NCI-H748 (cell line): ENCODE results near the gene NFASC.

Source experiments
- DNase-seq: peaks from one replicate; lab custom pipeline; 2025; ENCODE audit not compliant: unreplicated experiment; lab: John Stamatoyannopoulos, UW

The NFASC gene

DNA sequence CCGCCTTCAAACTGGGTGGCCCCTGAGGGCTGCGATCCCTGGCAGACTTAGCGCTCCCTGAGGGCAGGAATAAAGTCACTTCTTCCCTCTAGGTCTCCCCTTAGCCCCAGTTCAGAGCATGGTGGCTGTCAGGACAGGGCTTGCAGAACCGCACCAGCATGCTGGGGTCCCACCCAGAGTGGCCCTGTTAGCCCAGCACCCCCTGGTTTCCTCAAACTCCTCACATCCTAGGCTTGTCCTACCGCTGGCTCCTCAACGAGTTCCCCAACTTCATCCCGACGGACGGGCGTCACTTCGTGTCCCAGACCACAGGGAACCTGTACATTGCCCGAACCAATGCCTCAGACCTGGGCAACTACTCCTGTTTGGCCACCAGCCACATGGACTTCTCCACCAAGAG lies 188.2 kb downstream of the NFASC start:
- DNase-seq, result no peak

DNA sequence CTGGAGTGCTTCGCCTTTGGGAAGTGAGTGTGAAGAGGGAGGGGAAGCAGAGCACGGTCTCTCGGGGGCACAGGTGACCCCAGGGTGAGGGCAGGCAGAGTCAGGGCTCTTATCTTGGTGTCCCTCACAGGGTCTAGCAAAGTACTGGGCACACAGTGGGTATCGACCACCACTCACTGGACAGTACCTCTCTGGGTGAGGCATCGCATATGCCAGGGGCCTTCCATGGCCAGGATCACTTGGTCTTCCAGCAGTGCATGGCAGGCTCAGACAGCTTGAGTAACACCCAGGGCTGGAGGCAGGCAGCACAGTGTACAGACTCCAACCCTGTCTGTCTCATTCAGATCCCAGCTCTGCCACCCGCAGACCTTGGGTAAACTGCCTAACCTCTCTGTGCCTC lies 189.0 kb downstream of the NFASC start:
- no peak for DNase-seq

DNA sequence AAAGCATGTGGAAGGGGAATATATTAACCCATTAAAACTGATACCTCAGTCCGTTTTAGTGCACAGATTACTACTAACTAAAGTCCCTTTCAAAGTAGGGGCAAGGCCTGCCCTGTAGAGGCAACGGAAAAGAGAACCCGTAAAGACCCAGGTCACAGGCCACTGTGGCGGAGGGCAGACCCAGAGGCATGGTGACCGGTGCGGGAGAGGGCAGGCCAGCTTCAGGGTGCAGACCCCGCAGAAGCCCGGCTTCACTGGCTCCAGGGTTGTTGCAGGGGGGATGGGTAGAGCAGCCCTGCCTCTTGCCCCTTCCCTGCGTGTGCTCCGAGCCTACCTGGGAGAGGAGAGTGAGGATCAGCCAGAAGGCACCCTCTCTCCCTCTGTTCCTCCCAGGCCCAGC lies 190.1 kb downstream of the NFASC start:
- no peak for DNase-seq

DNA sequence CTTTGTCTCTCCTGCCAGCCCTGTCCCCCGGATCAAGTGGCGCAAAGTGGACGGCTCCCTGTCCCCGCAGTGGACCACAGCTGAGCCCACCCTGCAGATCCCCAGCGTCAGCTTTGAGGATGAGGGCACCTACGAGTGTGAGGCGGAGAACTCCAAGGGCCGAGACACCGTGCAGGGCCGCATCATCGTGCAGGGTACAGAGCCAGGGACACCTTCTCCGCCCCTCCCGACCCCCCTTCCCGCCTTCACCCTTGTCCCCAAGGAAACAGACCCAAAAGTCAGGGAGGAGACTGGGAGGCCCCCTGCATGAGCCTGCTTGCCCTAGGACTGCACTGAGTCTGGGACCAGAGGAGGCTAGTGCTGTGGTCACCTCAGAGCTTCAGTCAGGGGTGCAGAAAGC lies 190.6 kb downstream of the NFASC start:
- no peak for DNase-seq

DNA sequence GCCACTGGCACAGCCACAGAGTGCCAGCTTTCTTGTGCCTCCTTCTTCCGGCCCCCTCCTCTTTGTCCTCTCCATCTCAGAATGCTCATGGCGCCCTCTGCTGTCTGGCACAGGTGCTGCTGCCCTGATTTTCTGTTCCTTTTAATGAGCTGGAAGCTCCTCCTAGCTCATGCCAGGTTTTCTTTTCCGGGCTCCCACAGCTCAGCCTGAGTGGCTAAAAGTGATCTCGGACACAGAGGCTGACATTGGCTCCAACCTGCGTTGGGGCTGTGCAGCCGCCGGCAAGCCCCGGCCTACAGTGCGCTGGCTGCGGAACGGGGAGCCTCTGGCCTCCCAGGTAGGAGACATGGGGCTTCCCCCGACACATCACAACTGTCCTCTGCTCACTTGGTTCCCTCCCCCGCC lies 191.0 kb downstream of the NFASC start:
- DNase-seq, result peak; percentile 49

DNA sequence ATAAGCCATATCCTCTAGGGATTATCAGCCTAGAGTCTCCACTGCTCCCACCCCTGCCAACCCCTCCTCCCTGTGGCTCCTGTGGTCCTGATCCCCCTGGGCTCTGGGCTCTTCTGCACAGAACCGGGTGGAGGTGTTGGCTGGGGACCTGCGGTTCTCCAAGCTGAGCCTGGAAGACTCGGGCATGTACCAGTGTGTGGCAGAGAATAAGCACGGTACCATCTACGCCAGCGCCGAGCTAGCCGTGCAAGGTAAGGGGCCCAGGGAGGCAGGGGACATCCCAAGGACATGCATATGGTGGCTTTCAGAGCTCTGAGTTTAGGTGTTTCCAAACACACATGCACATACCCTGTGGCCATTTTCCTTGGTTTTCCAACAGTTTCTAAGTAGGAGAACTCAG lies 191.7 kb downstream of the NFASC start:
- DNase-seq, result no peak

DNA sequence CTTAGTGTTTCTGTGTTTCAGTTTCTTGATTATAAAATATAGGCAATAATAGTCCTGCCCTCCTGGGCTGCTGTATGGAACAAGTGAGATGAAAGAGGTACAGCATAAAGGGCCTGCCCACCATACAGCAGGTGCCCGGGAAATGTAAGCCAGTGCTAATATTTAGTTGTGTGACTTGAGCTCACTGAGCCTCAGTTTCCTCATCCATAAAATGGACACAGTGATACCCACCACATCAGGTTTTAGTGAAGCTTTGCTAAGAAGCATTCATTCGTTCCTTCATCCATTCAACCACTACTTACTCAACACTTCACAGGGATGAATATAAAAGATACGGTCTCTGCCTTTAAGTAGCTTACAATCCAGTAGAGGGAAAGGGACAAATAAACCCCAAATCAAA lies 192.2 kb downstream of the NFASC start:
- no peak for DNase-seq

DNA sequence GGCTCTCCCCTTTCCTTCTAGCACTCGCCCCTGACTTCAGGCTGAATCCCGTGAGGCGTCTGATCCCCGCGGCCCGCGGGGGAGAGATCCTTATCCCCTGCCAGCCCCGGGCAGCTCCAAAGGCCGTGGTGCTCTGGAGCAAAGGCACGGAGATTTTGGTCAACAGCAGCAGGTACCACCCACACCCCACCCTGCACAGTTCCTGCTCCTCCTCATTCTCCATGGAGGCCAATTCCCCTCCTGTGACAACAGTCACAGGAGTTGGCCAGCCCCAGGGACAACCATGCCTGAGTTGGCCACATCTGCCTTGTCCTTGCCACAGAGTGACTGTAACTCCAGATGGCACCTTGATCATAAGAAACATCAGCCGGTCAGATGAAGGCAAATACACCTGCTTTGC lies 193.6 kb downstream of the NFASC start:
- DNase-seq, result no peak

DNA sequence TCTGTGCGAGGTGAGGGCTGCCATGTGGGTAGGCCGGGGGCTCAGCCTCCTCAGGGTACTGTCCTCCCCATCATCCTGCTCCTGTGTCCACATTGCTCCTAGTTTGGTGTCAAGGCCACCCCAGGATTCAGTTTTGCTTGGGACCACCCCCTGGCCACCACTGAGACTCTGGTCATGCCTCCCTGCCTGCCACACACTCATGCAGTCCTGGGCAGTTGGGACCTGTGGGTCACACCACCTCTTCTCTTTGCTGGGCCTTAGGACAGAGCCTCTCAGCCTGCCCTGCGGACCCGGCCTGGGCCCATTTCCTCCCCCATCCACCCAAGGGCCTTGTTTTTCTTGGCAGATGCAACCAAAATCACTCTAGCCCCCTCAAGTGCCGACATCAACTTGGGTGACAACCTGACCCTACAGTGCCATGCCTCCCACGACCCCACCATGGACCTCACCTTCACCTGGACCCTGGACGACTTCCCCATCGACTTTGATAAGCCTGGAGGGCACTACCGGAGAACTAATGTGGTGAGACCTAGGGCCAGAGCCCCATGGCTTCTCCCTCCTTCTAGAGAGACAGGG lies 194.2 kb downstream of the NFASC start:
- no peak for DNase-seq

DNA sequence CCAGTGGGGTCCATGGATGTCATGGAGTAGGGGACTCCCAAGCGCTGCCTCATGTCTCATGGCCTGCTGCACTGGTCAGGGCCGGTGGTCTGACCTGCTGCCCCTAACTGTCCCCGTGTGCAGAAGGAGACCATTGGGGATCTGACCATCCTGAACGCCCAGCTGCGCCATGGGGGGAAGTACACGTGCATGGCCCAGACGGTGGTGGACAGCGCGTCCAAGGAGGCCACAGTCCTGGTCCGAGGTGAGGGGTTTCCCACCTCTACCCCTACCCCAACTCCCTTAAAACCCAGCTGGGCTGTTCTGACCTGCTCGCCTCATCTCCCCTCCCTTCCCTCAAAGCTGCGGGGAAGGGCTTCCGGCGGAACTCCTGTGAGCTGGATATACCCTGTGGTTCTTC lies 195.0 kb downstream of the NFASC start:
- DNase-seq, result no peak

DNA sequence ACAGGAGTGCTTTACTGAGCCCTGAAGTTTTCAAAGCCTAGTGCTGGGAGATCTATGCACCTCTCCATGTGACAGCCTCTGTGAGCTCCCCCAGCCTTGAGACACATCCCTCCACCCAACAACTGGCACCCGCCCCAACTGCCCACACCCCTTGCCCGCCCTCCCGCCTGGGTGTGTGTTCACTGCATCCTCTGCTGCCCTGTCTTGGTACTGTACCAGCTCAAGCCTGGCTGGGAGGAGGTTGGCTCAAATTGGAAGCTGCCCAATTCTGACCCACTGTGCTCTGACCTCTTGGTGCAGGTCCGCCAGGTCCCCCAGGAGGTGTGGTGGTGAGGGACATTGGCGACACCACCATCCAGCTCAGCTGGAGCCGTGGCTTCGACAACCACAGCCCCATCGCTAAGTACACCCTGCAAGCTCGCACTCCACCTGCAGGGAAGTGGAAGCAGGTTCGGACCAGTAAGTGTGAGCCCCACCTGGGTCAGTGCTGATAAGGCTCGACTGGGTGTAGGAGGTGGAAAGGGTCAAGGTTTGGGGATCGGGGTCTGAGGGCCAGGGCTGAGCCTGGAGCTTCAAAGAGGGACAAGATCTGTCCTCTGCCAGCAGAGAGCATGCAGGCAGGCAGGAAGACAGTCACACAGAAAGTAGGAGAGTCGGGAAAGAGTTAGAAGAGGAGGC lies 195.6 kb downstream of the NFASC start:
- no peak for DNase-seq

DNA sequence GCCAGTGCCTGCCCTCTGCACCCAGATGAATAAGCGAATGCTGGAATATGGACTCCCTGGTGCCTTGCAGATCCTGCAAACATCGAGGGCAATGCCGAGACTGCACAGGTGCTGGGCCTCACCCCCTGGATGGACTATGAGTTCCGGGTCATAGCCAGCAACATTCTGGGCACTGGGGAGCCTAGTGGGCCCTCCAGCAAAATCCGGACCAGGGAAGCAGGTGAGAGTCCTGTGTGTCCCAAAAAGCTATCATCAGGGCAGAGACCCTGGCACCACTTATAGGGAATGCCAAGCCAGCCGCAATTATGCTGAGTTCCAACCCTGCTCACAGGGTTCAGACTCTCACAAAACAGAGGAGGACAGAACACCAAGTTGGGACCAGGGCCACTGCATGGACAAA lies 196.4 kb downstream of the NFASC start:
- DNase-seq, result no peak

DNA sequence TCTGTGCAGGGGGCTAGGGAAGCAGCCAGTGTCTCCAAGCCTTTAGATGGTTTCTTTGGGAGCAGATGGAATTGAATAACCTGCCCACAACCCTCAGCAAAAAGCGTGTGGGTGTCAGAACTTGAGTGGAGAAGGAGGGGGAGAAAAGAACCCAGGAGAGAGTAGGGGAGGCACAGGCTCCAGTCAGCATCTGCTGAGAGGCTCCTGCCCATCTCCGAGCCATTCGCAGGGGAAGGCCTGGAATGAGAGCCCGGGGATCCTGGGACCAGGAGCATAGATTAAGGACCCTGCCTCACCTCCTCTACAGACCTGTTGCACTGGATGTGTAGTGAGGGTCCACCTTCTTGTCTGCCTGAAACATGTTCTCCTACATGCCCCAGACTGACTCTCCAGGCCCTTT lies 197.3 kb downstream of the NFASC start:
- DNase-seq, result no peak

DNA sequence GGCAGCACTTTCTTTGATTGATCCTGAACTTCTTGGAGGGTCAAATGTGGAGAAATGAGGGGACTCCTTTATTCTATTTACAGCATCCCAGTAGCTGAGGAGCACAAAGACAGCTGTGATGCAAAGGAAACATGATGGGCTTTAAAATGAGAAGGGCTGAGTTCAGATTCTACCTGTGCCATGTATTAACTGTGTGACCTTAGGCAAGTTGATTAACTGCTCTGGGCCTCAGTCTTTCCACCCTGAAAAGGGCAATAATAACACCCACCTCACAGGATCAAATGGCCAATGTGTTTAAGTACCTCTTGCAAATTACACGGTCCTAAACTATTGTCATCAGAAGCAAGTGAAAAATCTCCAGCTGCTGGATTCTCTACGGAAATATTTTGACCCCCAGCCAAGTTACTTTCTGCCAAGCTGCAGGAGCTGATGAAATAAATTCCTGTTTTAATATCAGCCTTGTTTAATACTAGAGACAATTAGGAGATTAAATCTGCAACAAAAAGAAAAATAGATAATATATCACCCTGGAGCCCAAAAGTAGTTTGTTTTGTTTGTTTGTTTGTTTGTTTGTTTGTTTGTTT lies 197.9 kb downstream of the NFASC start:
- no peak for DNase-seq

DNA sequence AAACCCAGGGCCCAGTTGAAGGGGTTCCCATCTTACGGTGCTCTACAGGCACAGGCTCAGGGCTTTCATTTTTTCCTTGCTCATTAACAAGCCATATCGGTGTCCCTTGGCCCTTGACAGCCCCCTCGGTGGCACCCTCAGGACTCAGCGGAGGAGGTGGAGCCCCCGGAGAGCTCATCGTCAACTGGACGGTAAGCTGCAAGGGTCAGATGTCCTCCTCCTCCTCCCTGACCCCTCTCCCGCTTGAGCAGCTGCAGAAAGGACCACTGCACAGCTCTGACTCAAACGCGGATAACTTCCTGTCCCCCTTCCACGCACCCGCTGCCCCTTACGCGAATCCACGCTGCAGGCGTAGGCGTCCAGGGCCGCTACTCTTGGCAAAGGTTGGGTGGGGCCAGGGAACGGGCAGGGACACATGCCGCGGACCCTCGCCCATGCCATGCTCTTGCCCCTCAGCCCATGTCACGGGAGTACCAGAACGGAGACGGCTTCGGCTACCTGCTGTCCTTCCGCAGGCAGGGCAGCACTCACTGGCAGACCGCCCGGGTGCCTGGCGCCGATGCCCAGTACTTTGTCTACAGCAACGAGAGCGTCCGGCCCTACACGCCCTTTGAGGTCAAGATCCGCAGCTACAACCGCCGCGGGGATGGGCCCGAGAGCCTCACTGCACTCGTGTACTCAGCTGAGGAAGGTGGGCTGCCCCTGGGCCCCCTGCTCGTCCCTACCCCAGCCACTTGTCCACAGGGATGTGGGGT lies 198.9 kb downstream of the NFASC start:
- DNase-seq, result no peak

DNA sequence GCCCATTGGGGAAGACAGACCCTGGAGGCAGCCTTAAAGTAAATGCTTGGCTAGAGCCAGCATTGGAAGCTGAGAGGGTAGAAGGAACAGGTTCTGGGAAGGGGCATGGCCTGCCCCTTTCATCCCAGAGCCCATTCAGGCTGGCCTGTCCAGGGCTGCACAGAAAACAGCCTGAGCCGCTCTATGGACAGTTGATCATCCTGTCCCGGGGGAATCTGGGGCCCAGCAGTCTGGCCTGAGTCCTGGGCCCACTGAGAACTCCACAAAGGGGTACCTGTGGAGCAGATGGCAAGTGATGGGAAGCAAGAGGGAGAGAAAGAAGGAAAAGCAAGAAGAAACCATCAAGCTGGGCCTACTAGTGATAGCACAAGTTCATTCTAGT lies 200.4 kb downstream of the NFASC start:
- DNase-seq, result no peak

DNA sequence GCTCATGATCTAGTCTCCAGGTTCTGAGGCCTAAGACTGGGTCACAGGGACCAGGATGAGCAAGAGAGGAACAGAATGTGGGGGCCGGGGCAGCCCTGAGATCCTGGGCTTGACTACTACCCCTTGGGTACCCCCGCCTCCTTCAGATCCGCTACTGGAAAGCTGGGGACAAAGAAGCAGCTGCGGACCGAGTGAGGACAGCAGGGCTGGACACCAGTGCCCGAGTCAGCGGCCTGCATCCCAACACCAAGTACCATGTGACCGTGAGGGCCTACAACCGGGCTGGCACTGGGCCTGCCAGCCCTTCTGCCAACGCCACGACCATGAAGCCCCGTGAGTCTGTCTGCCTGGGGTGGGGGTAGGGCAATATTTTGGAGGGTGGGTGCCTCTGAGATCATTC lies 201.1 kb downstream of the NFASC start:
- DNase-seq, result no peak

DNA sequence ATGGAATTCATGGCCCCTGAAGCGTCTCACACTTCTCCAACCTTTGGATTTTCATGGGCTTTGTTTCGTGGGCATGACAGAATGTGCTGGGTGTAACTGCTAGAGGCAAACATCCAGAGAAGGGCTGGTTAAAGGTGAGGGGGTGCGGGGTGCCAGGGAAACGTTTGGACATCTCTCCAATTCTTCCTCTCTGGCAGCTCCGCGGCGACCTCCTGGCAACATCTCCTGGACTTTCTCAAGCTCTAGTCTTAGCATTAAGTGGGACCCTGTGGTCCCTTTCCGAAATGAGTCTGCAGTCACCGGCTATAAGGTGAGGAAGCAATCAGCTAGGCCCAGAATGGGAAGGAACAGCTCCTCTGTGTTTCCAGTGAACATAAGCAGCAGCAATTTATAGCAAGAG lies 201.6 kb downstream of the NFASC start:
- no peak for DNase-seq
